Activated T-cell treated with anti-CD3 and anti-CD28 coated beads for 48 hours (primary cell): Measurements from ENCODE around the gene PLA2G4B.

Source experiments
- DNase-seq: peaks from one replicate; pipeline ENCODE4 v3.0.0-alpha.2; 2020; ENCODE audit warnings: low read depth

Gene PLA2G4B

DNA sequence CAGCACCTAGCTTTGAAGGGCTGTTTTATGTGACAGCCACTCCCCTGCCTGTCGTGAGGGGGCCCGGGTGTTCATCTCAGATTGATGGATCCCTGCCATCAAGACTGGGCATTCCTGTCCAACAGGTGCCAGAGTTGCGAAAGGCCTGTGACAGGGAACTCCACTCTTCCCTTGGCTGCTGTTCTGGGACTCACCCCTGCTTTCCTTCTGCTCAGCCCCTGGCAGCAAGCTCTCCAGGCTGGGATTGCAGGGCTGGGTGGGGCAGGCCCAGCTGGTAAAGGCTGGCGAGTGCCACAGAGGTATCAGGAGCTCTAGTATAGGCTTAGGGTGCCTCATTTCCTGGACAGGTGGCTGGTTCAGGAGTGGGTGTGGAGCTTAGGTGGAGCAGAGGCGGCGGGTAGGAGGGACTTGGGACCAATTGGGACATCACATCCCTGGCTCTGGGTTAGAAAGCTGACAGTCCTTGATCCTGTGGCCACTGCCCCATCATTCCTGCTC lies at the start of gene PLA2G4B:
PLA2G4B (plus strand) TSS at position 448 of the 498 bp plus-strand sequence. CDS start 67 bp downstream, outside the sequence.
- DNase-seq, result no peak

DNA sequence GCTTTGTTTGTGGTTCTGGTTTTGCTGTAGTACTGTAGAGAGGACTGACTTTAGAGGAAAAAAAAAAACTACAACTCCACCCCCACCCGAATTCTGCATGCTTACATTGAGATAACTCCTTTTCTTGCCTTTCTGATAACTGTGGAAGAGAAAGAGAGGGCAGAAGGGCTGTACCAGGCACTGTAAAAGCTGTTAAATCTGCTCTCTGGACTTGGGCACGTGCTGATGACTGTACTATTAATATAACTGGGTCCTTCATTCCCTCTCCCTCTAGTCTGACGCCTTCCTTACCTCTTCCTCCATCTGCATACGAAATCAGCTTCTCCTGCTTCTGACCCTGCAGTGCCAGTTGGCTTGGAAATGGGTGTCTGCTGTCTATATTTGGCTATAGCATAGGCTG lies 49.4 kb upstream of the PLA2G4B start:
- no peak for DNase-seq

GRCh38 chr15:41789662-41790061 lies 49.0 kb upstream of the PLA2G4B start:
- DNase-seq, result no peak

GRCh38 chr15:41790169-41790568 lies 48.5 kb upstream of the PLA2G4B start:
- DNase-seq, result no peak

GRCh38 chr15:41790756-41791546 lies 47.7 kb upstream of the PLA2G4B start:
- DNase-seq, result no peak

GRCh38 chr15:41791547-41791937 lies 47.1 kb upstream of the PLA2G4B start:
- no peak for DNase-seq

- DNase-seq, result no peak
Measured at GRCh38 chr15:41792000-41792637, 46.5 kb upstream of the PLA2G4B start.

DNA sequence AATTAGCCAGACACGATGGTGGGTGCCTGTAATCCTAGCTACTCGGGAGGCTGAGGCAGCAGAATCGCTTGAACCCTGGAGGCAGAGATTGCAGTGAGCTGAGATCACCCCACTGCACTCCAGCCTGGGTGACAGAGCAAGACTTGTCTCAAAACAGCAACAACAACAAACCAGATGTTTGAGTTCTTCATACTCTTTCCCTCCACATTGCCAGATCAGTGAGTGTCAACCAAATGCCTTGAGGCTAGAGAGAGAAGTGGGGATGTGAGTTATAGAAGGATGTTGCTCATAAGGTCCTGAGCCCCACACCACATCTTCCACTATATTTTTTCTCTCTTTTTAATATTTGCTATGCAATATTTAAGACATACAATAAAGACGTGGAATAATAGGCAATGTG lies 44.6 kb upstream of the PLA2G4B start:
- DNase-seq, result no peak

DNA sequence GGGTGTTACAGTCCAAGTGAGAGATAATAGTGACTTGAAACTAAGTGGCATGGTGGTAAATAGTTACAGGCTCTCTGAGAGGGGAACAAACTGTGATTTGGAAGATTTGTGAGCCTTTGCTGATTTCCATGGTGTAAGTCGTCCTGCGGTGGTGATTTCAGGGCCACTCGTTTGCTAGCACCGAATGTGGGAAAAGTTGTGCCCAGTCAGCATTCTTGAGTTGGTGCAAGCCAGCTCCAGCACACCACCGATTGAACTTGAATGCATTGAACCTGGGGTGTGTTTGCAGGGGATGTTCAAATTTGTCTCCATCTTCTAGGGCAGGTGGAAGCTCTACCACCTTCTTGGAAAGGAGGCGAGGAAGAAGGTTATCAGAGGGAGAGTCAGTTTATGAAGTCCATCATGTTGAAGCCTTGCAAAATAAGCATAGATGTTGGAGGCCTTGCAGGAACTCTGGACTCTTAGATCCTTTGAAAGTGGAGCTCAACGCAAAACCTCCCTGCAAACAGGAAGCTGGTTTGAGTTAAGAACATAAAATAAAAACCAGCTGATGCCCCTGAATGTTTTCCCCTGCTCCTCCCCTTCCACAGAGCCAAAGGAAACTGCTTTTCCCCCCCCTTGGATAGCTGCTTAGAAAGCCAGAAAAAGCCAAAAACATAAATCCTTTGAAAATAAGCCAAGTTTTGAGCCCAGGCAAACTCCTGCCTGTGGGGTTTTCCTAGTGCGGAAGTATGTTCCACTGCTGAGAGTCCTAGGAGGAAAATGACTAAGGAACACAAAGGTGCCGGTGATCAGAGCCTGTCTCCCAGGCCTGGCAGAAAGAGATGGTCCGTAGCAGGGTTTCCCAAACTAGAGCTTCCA lies 42.4 kb upstream of the PLA2G4B start:
- DNase-seq, result no peak

- DNase-seq, result no peak
Measured at GRCh38 chr15:41797201-41797944, 41.3 kb upstream of the PLA2G4B start.

DNA sequence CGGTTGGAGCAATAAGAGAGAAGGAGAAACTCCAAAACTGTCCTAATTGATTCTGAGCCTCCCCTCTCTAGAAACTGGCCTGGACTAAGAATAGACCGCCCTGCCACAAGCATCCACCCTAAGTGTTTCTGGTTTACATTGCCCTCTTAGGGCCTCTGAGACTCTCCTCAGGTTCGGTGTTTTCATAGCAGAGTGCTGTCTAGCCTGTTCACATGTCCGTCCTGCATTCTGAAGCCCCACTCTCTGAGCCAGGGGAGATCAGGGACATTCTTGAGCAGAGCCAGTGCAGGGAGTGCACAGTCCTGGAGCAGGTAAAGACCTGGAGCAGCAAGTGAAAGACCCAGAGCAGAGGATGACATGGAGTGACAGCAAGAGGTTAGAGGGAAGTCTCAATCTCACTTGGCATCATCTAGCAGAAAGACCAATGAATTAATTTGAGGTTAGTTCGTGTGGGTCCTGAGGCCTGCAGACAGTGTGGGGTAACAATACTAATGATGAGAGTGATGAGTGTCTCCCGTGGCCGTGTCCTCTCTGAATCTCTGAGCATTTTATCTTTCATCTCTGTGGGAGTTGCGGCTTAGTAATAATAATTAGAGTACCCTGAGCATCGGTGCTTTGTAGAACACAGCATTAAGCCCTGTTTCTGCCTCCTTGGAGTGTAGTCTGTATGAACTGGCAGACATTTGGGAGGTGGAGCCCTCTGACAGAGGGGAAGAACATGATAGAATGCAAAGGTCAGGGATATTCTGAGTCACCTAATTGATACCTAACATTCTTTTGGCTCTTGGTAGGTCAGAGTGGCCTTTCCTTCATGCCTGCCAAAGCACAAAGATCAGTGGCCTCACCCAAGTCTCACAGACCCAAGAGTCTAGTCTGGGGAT lies 39.8 kb upstream of the PLA2G4B start:
- DNase-seq, result no peak

GRCh38 chr15:41799488-41799805 lies 39.2 kb upstream of the PLA2G4B start:
- no peak for DNase-seq

DNA sequence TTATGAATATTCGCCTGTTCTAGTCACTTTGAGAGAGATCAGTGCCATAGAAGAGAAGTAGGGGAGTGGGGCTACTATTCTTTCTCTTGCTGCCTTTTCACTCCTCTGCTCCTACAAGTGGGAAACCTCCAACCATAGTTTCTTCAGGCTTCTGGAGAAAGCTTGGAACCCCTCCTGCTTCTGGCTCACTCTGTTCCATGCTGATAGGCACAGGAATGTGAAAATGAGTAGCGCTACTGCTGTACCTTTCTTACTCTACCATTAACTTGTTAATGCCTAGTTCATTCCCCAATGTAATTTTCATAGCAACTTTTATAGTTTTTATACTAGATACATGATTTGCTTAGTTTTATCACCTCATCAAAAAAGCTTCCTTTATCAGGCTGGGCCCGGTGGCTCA lies 37.5 kb upstream of the PLA2G4B start:
- DNase-seq, result no peak

DNA sequence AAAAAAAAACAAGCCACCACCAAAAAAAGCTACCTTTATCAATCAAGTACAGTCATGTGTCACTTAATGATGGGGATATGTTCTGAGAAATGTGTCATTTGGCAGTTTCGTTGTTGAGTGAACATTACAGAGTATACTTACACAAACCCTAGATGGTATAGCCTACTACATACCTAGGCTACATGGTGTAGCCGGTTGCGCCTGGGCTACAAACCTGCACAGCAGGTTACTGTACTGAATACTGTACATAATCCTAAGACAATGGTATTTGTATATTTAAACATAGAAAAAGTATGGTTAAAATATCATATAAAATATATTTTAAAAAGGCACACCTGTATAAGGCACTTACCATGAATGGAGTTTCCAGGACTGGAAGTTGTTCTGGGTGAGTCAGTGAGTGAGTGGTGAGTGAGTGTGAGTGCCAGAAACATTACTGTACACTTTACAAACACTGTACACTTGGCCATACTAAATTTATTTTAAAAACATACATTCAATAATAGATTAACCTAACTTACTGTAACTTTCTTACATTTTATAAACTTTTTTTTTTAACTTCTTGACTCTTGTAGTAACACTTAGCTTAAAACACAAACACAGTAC lies 36.7 kb upstream of the PLA2G4B start:
- no peak for DNase-seq

- no peak for DNase-seq
Measured at GRCh38 chr15:41804361-41804760, 34.3 kb upstream of the PLA2G4B start.

DNA sequence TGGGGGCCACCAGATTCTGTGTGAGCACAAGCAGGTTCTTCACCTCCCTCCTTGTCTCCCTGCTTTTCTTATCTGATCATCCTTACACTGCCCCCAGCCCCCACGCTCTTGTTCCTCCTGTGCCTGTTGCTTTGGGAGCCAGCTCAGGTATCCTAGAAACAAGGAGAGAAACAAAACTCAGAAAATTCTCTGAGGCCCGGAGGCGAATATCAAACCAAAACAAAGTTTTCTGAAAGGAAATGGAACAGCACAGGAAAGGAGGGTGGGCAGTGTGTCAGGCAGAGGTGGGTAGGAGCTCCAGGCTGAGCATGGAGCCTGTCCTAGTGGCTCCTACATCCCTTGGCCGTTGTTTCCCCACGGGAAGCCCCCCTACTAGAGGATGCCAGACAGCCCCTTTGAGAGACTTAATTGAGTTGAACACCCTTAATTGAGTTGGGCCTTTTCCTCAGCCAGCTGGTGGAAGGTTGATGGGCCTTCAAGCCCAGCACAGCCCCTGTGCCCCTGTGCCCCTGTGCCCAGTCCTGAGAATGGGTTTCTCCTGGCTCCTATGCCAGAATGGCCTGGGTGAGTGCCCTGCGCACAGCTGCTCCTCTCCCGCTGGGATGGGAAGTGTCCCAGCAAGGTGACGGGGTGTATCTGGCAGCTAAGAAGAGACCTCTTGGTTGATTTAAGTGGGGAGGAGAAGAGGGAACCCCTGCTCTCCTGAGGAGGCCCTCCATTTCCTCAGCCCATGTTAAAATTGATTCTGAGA lies 33.6 kb upstream of the PLA2G4B start:
- no peak for DNase-seq

- no peak for DNase-seq
Measured at GRCh38 chr15:41805711-41806110, 32.9 kb upstream of the PLA2G4B start.

GRCh38 chr15:41806291-41807181 lies 32.1 kb upstream of the PLA2G4B start:
- no peak for DNase-seq

GRCh38 chr15:41809121-41809520 lies 29.5 kb upstream of the PLA2G4B start:
- no peak for DNase-seq
